A549 (cell line): ENCODE measurements around the gene GOLGA8K.
"Not testable (repeated sequence)": the region's sequence is repeated elsewhere in the genome, so short reads cannot be mapped to it uniquely, and the experiment has no call there.

ENCODE experiments used
- BHLHE40 ChIP-seq: IDR thresholded peaks from 2 replicates; pipeline ENCODE4 v1.6.1; 2012; ENCODE audit warnings: low read depth, low read length, inconsistent platforms
- CEBPB ChIP-seq, 2 experiments: fragments of >200 bp in 1 of 2; sonication (Bioruptor Twin) in 1 of 2; formaldehyde crosslinking in 1 of 2; IDR thresholded peaks; 2 replicates each; pipeline ENCODE4 v1.6.1; 2012 to 2016
- ESRRA ChIP-seq: fragments of 150-350 bp; IDR thresholded peaks from 2 replicates; pipeline ENCODE4 v1.6.1; 2014; ENCODE audit warnings: mild to moderate bottlenecking, low read length, borderline replicate concordance
- HDAC2 ChIP-seq: fragments of 200-600 bp; sonication (generic); IDR thresholded peaks from 2 replicates; pipeline ENCODE4 v1.6.1; 2016
- RAD21 ChIP-seq, 2 experiments: fragments of >200 bp in 1 of 2; sonication (Bioruptor Twin) in 1 of 2; formaldehyde crosslinking in 1 of 2; IDR thresholded peaks in 1 of 2; conservative IDR thresholded peaks in 1 of 2; 2 replicates in 1 of 2; 3 replicates in 1 of 2; pipeline ENCODE4 v1.6.1; 2012 to 2018; ENCODE audit warnings: inconsistent platforms in 1 of 2
- TF ChIP-seq, protein P1 (sequence below): fragments of >200 bp; sonication (Bioruptor Twin); formaldehyde crosslinking; IDR thresholded peaks from 3 replicates; pipeline ENCODE4 v1.5.1; 2016
- TF ChIP-seq, protein P2 (sequence below): IDR thresholded peaks from 2 replicates; pipeline ENCODE4 v1.6.1; 2012; ENCODE audit warnings: low read depth, borderline replicate concordance

DNA sequence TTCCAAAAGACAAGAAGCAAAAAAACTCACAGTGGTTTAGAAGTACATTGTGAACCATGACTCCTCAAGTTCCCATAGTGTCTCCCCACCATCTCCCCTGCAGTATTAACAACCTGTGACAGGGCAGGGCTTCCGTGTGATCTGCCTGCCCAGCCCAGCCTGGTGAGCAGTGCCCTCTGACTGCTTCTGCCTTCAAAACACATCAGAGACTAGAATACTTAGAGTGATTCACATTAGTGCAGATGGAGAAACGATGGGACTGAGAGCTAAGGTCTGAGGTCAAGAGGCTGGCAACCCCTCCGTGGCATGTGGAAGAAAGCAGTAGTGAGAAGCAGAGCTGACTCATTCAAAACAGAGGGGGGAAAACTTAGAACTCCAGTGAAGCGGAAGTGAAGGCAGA is 24.5 kb upstream of the GOLGA8K start:
- TF ChIP-seq, protein P1, sequence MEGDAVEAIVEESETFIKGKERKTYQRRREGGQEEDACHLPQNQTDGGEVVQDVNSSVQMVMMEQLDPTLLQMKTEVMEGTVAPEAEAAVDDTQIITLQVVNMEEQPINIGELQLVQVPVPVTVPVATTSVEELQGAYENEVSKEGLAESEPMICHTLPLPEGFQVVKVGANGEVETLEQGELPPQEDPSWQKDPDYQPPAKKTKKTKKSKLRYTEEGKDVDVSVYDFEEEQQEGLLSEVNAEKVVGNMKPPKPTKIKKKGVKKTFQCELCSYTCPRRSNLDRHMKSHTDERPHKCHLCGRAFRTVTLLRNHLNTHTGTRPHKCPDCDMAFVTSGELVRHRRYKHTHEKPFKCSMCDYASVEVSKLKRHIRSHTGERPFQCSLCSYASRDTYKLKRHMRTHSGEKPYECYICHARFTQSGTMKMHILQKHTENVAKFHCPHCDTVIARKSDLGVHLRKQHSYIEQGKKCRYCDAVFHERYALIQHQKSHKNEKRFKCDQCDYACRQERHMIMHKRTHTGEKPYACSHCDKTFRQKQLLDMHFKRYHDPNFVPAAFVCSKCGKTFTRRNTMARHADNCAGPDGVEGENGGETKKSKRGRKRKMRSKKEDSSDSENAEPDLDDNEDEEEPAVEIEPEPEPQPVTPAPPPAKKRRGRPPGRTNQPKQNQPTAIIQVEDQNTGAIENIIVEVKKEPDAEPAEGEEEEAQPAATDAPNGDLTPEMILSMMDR, result not testable (repeated sequence)
- TF ChIP-seq RAD21 (conservative IDR thresholded peaks at IDR 0.05 in 1 of 2, IDR thresholded peaks at IDR 0.05 in 1 of 2); BHLHE40; CEBPB (IDR thresholded peaks at IDR 0.05); ESRRA; HDAC2: not testable (repeated sequence)
- TF ChIP-seq, protein P2, sequence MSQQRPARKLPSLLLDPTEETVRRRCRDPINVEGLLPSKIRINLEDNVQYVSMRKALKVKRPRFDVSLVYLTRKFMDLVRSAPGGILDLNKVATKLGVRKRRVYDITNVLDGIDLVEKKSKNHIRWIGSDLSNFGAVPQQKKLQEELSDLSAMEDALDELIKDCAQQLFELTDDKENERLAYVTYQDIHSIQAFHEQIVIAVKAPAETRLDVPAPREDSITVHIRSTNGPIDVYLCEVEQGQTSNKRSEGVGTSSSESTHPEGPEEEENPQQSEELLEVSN, result not testable (repeated sequence)
